Measurements from ENCODE around the gene ZP1.

DNA sequence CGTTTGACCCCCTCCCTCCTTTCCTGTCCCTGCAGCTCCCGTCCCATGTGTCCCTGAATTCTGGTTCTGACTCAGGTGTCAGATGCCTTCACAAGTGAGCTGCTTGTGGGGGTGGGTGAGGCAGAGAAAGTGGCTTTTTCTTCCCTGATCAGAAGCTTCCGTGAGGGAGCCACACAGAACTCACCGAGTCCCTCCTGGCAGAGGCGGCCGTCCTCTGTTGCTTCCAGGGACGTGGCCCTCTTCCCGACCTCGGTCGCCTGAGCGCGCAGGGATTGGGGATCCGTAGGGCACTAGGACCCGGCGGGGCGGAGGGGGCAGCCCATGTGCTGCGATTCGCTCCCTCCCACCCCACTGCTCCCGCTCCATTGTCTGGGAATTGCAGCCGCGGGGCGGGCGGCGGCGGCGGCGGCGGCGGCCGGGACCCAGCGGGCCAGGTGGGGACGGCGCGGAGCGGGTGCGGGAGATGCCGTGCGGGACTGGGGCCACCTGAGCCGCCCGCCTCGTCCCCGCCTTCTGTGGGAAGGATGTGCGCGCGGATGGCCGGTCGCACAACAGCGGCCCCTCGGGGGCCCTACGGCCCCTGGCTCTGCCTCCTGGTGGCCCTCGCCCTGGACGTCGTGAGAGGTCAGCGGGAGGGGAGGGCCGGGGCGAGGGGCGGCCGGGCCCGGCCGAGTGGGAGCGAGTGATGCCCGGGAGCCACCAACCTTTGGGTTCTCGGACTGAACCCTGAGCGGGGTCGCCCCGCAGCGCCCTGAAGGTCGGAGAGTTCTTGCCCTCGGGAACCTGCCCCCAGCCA is 57.0 kb downstream of the ZP1 start, which contains the start of gene TMEM132A:
- TF ChIP-seq, protein P1, sequence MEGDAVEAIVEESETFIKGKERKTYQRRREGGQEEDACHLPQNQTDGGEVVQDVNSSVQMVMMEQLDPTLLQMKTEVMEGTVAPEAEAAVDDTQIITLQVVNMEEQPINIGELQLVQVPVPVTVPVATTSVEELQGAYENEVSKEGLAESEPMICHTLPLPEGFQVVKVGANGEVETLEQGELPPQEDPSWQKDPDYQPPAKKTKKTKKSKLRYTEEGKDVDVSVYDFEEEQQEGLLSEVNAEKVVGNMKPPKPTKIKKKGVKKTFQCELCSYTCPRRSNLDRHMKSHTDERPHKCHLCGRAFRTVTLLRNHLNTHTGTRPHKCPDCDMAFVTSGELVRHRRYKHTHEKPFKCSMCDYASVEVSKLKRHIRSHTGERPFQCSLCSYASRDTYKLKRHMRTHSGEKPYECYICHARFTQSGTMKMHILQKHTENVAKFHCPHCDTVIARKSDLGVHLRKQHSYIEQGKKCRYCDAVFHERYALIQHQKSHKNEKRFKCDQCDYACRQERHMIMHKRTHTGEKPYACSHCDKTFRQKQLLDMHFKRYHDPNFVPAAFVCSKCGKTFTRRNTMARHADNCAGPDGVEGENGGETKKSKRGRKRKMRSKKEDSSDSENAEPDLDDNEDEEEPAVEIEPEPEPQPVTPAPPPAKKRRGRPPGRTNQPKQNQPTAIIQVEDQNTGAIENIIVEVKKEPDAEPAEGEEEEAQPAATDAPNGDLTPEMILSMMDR (conservative IDR thresholded peaks at IDR 0.05; ENCODE audit: low read length), result no peak
- no peak for TF ChIP-seq EZH2phosphoT487 (IDR thresholded peaks at IDR 0.05; ENCODE audit: borderline replicate concordance, low read depth, low read length)

Data from OCI-LY7 (cell line).